NOMO-1 treated with dmso at 0.1 percent for 144 hours (cell line): ENCODE results near the gene APOD.
"Not testable (repeated sequence)": the region's sequence is repeated elsewhere in the genome, so short reads cannot be mapped to it uniquely, and the experiment has no call there.

Experiments used
- DNase-seq: peaks from one replicate; lab custom pipeline; 2025; ENCODE audit not compliant: unreplicated experiment; lab: John Stamatoyannopoulos, UW

Gene APOD

GRCh38 chr3:195583831-195584542, at the start of gene APOD:
APOD (minus strand) TSS chr3:195583940; CDS start chr3:195579461, 4,479 bp downstream.
- no peak for DNase-seq

GRCh38 chr3:195633351-195633750, 49.6 kb upstream of the APOD start:
- DNase-seq, result not testable (repeated sequence)

GRCh38 chr3:195632501-195633185, 48.9 kb upstream of the APOD start:
- not testable (repeated sequence) for DNase-seq

- not testable (repeated sequence) for DNase-seq
These were observed 48.3 kb upstream of the APOD start for GRCh38 chr3:195632046-195632445.

- not testable (repeated sequence) for DNase-seq
These were observed 47.3 kb upstream of the APOD start for GRCh38 chr3:195630938-195631495.

GRCh38 chr3:195630086-195630917, 46.6 kb upstream of the APOD start:
- not testable (repeated sequence) for DNase-seq

GRCh38 chr3:195629682-195630081, 45.9 kb upstream of the APOD start:
- not testable (repeated sequence) for DNase-seq

GRCh38 chr3:195628386-195628920, 44.7 kb upstream of the APOD start:
- not testable (repeated sequence) for DNase-seq

GRCh38 chr3:195627515-195628385, 44.0 kb upstream of the APOD start:
- not testable (repeated sequence) for DNase-seq

- not testable (repeated sequence) for DNase-seq
These were observed 41.1 kb upstream of the APOD start for GRCh38 chr3:195624603-195625560.

- DNase-seq, result not testable (repeated sequence)
These were observed 40.4 kb upstream of the APOD start for GRCh38 chr3:195624171-195624570.

- DNase-seq, result not testable (repeated sequence)
These were observed 39.7 kb upstream of the APOD start for GRCh38 chr3:195623217-195623965.

GRCh38 chr3:195622523-195623170, 38.9 kb upstream of the APOD start:
- not testable (repeated sequence) for DNase-seq

- DNase-seq, result not testable (repeated sequence)
These were observed 38.3 kb upstream of the APOD start for GRCh38 chr3:195622012-195622411.

- not testable (repeated sequence) for DNase-seq
These were observed 37.4 kb upstream of the APOD start for GRCh38 chr3:195621095-195621494.

- DNase-seq, result not testable (repeated sequence)
These were observed 36.7 kb upstream of the APOD start for GRCh38 chr3:195620476-195620875.

GRCh38 chr3:195619591-195620369, 36.0 kb upstream of the APOD start:
- DNase-seq, result not testable (repeated sequence)
